ENCODE measurements around the gene BCAP29.

- TF ChIP-seq, protein P1, sequence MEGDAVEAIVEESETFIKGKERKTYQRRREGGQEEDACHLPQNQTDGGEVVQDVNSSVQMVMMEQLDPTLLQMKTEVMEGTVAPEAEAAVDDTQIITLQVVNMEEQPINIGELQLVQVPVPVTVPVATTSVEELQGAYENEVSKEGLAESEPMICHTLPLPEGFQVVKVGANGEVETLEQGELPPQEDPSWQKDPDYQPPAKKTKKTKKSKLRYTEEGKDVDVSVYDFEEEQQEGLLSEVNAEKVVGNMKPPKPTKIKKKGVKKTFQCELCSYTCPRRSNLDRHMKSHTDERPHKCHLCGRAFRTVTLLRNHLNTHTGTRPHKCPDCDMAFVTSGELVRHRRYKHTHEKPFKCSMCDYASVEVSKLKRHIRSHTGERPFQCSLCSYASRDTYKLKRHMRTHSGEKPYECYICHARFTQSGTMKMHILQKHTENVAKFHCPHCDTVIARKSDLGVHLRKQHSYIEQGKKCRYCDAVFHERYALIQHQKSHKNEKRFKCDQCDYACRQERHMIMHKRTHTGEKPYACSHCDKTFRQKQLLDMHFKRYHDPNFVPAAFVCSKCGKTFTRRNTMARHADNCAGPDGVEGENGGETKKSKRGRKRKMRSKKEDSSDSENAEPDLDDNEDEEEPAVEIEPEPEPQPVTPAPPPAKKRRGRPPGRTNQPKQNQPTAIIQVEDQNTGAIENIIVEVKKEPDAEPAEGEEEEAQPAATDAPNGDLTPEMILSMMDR (IDR thresholded peaks at IDR 0.05), result no peak
- TF ChIP-seq POLR2A (IDR thresholded peaks at IDR 0.05), result no peak
Observed at GRCh38 chr7:107610323-107610722, 30.3 kb downstream of the BCAP29 start.
